ENCODE measurements around the gene BUD23. TPM values are rescaled to one million over a fixed set of nuclear protein-coding genes. Genes with fewer than 3 reads are reported as not detected.

Gene BUD23
- total RNA-seq, 3 donors from 2014 or later, result 39.5 to 49.8 (median 41.0) TPM

DNA sequence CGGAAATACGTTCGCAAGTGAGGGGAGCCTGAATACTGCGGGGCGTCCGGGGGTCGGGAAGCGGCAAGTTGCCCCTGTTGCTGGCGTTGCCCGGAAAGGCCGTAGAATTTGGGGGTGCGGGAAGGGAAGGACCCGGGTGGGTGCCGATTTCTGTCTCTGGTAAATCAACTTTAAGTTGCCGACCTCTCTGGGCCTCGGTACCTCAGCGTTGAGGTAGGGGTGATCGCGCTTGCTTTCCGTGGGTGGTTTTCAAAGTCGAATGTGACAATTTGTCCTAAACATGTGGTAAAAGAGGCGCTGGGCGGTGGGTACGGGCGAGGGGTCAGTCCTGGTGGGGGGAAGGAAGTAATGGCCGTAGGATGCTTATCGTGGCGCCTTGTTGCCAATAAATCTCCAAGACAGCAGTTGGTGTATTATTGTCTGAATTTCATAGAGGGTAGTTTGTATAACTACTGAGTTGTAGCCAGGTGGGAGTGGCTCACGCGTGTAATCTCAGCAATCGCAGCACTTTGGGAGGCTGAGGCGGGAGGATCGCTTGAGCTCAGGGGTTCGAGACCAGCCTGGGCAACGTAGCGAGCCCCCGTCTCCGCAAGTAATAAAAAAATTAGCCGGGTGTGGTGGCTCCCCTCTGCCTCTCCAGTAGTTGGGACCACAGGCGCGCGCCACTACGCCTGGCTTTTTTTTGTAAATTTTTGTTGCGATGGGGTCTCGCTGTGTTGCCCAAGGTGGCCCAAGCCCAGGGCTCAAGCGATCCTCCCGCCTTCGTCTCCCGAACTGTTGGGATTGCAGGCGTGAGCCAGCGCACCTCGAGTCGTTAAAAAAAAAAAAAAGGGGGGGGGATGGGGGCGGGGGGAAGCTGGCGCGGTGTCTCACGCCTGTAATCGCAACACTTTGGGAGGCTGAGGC lies 644 bp downstream of the BUD23 start:
- Histone ChIP-seq H3K36me3 (no peaks in the 10 kb centered on the region), H3K4me1 (peaks cover 11 to 14% of the 10 kb centered on the region in 2 donors), H3K4me3 (peak overlapping the region; percentile 68 to 87 (median 86)), H3K27ac (peak overlapping the region; percentile 85 to 88), H3K9me3 (no peaks in the 10 kb centered on the region), H3K27me3 (no peaks in the 10 kb centered on the region)
- no peak for DNase-seq (ENCODE audit: low spot score in 2 of 2)
- intact Hi-C loops (cut with DNase I; ENCODE audit: low total_unique reads), result no loop called here
- TF ChIP-seq, protein P1, sequence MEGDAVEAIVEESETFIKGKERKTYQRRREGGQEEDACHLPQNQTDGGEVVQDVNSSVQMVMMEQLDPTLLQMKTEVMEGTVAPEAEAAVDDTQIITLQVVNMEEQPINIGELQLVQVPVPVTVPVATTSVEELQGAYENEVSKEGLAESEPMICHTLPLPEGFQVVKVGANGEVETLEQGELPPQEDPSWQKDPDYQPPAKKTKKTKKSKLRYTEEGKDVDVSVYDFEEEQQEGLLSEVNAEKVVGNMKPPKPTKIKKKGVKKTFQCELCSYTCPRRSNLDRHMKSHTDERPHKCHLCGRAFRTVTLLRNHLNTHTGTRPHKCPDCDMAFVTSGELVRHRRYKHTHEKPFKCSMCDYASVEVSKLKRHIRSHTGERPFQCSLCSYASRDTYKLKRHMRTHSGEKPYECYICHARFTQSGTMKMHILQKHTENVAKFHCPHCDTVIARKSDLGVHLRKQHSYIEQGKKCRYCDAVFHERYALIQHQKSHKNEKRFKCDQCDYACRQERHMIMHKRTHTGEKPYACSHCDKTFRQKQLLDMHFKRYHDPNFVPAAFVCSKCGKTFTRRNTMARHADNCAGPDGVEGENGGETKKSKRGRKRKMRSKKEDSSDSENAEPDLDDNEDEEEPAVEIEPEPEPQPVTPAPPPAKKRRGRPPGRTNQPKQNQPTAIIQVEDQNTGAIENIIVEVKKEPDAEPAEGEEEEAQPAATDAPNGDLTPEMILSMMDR (IDR thresholded peaks at IDR 0.05), result no peak
- TF ChIP-seq POLR2AphosphoS5 (IDR thresholded peaks at IDR 0.05) (no peak), POLR2A (IDR thresholded peaks at IDR 0.05) (no peak)

DNA sequence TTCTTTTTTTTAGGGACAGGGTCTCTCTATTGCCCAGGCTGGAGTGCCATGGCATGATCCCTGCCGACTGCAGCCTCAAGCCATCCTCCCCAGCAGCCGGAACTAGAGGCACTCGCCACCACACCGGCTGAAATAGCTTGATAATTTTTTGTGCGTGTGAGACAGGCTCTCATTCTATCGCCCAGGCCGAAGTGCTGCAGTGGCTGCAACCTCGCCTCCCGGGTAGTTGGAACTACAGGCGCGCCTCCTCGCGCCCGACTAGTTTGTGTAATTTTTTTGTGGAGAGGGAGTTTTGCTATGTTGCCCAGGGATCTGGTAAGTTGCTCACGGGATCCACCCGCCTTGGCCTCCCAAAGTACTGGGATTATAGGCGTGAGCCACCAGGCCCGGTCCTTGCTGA lies 1.9 kb downstream of the BUD23 start:
- intact Hi-C loops (cut with DNase I; ENCODE audit: low total_unique reads), result no loop called here
- Histone ChIP-seq H3K9me3 (no peaks in the 10 kb centered on the region), H3K36me3 (no peaks in the 10 kb centered on the region), H3K4me1 (peaks cover 11 to 14% of the 10 kb centered on the region in 2 donors), H3K27ac (no peak overlapping the region), H3K27me3 (no peaks in the 10 kb centered on the region), H3K4me3 (no peak overlapping the region)
- TF ChIP-seq POLR2AphosphoS5 (IDR thresholded peaks at IDR 0.05), result no peak
- TF ChIP-seq, protein P1 (IDR thresholded peaks at IDR 0.05), result no peak
- no peak for TF ChIP-seq POLR2A (IDR thresholded peaks at IDR 0.05)
- DNase-seq (ENCODE audit: low spot score in 2 of 2), result no peak

- no peak for DNase-seq (ENCODE audit: low spot score in 2 of 2)
- TF ChIP-seq, protein P1 (IDR thresholded peaks at IDR 0.05), result no peak
- TF ChIP-seq POLR2A (IDR thresholded peaks at IDR 0.05) (no peak), POLR2AphosphoS5 (IDR thresholded peaks at IDR 0.05) (no peak)
- no peak overlapping the region for H3K4me3 ChIP-seq
- intact Hi-C loops (cut with DNase I; ENCODE audit: low total_unique reads), result no loop called here
- peaks cover 3% of the 10 kb centered on the region for H3K36me3 ChIP-seq
- no peaks in the 10 kb centered on the region for H3K4me1 ChIP-seq
- H3K27me3 ChIP-seq, result no peaks in the 10 kb centered on the region
- H3K27ac ChIP-seq, result no peak overlapping the region
- H3K9me3 ChIP-seq, result no peaks in the 10 kb centered on the region
Measured at GRCh38 chr7:73688288-73688687, 4.9 kb downstream of the BUD23 start.

- TF ChIP-seq POLR2AphosphoS5 (IDR thresholded peaks at IDR 0.05) (no peak), POLR2A (IDR thresholded peaks at IDR 0.05) (no peak)
- TF ChIP-seq, protein P1 (IDR thresholded peaks at IDR 0.05), result no peak
- no peaks in the 10 kb centered on the region for H3K9me3 ChIP-seq
- no peak overlapping the region for H3K4me3 ChIP-seq
- H3K4me1 ChIP-seq, result no peaks in the 10 kb centered on the region
- peaks cover 3% of the 10 kb centered on the region for H3K36me3 ChIP-seq
- DNase-seq (ENCODE audit: low spot score in 2 of 2), result no peak
- no peaks in the 10 kb centered on the region for H3K27me3 ChIP-seq
- no peak overlapping the region for H3K27ac ChIP-seq
- intact Hi-C loops (cut with DNase I; ENCODE audit: low total_unique reads), result no loop called here
Measured at GRCh38 chr7:73690646-73691045, 7.2 kb downstream of the BUD23 start.

- TF ChIP-seq POLR2A (IDR thresholded peaks at IDR 0.05), result no peak
- TF ChIP-seq POLR2AphosphoS5 (IDR thresholded peaks at IDR 0.05), result no peak
- TF ChIP-seq, protein P1 (IDR thresholded peaks at IDR 0.05), result no peak
- no peak for DNase-seq (ENCODE audit: low spot score in 2 of 2)
- peaks cover 3% of the 10 kb centered on the region for H3K36me3 ChIP-seq
- intact Hi-C loops (cut with DNase I; ENCODE audit: low total_unique reads), result no loop called here
- no peaks in the 10 kb centered on the region for H3K4me1 ChIP-seq
- H3K27ac ChIP-seq, result no peak overlapping the region
- no peak overlapping the region for H3K4me3 ChIP-seq
- H3K9me3 ChIP-seq, result no peaks in the 10 kb centered on the region
- no peaks in the 10 kb centered on the region for H3K27me3 ChIP-seq
Measured at GRCh38 chr7:73696372-73696771, 13.0 kb downstream of the BUD23 start.

All from breast epithelium (tissue), 4 donors.